PC-9 (cell line): ENCODE measurements around the gene PTGES.

Experiments
- CTCF ChIP-seq: fragments of 200-600 bp; sonication (generic); conservative IDR thresholded peaks from 2 replicates; pipeline ENCODE4 v1.6.1; 2017; ENCODE audit warnings: mixed run types, antibody characterized with exemption, mild to moderate bottlenecking, moderate library complexity
- EZH2 ChIP-seq: fragments of 200-600 bp; sonication (generic); IDR thresholded peaks from 2 replicates; pipeline ENCODE4 v1.8.0; 2017; ENCODE audit warnings: antibody characterized with exemption, low read depth

DNA sequence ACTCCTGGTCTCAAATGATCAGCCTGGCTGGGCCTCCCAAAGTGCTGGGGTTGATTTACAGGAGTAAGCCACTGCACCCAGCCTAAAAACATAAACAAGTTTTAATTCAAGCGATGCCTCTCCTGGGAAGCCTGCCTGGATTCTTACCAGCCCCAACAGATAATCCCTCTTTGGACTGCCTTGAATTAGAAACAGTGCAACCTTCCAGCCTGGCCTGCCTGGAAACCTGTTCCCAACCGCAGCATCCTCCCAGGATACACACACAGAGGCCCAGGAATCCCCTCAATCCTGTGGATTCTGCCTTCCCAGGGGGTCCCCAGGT, 19.2 kb downstream of the PTGES start:
- TF ChIP-seq CTCF (no peak), EZH2 (no peak)
